ENCODE measurements around the gene DHRS2. TPM values are rescaled to one million over a fixed set of nuclear protein-coding genes. Genes with fewer than 3 reads are reported as not detected.

The DHRS2 gene
- total and polyA plus RNA-seq, 2 of the 13 experiments (the other 11 are each of a cell fraction or from before 2014, with no cell fraction given), result 1,621 to 3,021 TPM

DNA sequence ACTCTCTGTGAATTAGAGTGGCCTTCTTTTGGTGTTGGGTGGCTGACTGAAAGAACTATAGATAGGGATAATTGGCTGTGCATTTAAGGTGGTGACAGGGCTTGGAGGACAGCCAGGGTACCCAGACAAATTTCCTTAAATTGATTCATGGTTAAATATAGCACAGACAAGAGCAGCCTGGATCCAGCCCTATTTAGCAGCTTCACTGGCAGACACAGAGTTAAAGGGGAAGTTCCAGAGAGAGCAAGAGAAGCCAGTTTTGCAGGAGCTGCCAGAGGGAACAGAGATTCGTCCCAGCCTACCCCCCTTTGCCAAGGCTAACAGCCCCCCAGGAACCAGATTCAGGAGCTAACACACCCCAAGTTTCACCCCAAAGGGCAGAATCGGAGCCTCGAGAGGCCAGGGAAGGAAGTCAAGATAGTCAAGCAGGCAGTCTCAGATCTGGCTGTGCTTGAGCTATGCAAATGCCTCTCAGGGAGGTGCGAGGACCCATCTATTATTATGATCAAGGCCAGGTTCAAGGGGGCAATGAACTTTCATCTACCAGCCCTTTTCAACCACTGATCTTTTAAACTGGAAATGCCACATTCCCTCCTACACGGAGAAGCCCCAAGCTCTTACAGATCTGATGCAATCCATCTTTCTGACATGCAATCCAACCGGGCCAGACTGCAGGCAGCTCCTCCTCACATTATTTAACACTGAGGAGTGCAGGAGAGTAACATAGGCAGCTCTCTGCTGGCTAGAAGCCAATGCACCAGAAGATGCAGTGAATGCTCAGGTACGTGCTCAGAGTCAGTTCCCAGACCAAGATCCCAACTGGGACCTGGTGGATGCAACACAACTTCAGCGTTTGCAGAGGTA, 58.2 kb downstream of the DHRS2 start (continued):
- no peak for TF ChIP-seq CHD4 (IDR thresholded peaks at IDR 0.05; ENCODE audit: borderline replicate concordance, low read length)
- no peak for TF ChIP-seq TCF12 (IDR thresholded peaks at IDR 0.05)
- no peak for TF ChIP-seq TCF12 (CRISPR knock-in tag; IDR thresholded peaks at IDR 0.05)
- no peak; the same call in 1 of the 2 replicates for TF ChIP-seq ZSCAN25 (CRISPR knock-in tag; IDR thresholded peaks at IDR 0.05)
- TF ChIP-seq, protein P1, sequence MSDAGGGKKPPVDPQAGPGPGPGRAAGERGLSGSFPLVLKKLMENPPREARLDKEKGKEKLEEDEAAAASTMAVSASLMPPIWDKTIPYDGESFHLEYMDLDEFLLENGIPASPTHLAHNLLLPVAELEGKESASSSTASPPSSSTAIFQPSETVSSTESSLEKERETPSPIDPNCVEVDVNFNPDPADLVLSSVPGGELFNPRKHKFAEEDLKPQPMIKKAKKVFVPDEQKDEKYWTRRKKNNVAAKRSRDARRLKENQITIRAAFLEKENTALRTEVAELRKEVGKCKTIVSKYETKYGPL (CRISPR knock-in tag; IDR thresholded peaks at IDR 0.05), result no peak
- TF ChIP-seq ZNF703 (CRISPR knock-in tag; IDR thresholded peaks at IDR 0.05; ENCODE audit: borderline replicate concordance), result no peak
- no peak for TF ChIP-seq NFYC (CRISPR knock-in tag; IDR thresholded peaks at IDR 0.05)
- no peak for TF ChIP-seq ZNF670 (CRISPR knock-in tag; IDR thresholded peaks at IDR 0.05; ENCODE audit: borderline replicate concordance)
- TF ChIP-seq, protein P2, sequence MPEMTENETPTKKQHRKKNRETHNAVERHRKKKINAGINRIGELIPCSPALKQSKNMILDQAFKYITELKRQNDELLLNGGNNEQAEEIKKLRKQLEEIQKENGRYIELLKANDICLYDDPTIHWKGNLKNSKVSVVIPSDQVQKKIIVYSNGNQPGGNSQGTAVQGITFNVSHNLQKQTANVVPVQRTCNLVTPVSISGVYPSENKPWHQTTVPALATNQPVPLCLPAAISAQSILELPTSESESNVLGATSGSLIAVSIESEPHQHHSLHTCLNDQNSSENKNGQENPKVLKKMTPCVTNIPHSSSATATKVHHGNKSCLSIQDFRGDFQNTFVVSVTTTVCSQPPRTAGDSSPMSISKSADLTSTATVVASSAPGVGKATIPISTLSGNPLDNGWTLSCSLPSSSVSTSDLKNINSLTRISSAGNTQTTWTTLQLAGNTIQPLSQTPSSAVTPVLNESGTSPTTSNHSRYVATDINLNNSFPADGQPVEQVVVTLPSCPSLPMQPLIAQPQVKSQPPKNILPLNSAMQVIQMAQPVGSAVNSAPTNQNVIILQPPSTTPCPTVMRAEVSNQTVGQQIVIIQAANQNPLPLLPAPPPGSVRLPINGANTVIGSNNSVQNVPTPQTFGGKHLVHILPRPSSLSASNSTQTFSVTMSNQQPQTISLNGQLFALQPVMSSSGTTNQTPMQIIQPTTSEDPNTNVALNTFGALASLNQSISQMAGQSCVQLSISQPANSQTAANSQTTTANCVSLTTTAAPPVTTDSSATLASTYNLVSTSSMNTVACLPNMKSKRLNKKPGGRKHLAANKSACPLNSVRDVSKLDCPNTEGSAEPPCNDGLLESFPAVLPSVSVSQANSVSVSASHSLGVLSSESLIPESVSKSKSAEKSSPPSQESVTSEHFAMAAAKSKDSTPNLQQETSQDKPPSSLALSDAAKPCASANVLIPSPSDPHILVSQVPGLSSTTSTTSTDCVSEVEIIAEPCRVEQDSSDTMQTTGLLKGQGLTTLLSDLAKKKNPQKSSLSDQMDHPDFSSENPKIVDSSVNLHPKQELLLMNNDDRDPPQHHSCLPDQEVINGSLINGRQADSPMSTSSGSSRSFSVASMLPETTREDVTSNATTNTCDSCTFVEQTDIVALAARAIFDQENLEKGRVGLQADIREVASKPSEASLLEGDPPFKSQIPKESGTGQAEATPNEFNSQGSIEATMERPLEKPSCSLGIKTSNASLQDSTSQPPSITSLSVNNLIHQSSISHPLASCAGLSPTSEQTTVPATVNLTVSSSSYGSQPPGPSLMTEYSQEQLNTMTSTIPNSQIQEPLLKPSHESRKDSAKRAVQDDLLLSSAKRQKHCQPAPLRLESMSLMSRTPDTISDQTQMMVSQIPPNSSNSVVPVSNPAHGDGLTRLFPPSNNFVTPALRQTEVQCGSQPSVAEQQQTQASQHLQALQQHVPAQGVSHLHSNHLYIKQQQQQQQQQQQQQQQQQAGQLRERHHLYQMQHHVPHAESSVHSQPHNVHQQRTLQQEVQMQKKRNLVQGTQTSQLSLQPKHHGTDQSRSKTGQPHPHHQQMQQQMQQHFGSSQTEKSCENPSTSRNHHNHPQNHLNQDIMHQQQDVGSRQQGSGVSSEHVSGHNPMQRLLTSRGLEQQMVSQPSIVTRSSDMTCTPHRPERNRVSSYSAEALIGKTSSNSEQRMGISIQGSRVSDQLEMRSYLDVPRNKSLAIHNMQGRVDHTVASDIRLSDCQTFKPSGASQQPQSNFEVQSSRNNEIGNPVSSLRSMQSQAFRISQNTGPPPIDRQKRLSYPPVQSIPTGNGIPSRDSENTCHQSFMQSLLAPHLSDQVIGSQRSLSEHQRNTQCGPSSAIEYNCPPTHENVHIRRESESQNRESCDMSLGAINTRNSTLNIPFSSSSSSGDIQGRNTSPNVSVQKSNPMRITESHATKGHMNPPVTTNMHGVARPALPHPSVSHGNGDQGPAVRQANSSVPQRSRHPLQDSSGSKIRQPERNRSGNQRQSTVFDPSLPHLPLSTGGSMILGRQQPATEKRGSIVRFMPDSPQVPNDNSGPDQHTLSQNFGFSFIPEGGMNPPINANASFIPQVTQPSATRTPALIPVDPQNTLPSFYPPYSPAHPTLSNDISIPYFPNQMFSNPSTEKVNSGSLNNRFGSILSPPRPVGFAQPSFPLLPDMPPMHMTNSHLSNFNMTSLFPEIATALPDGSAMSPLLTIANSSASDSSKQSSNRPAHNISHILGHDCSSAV (CRISPR knock-in tag; IDR thresholded peaks at IDR 0.05; ENCODE audit: borderline replicate concordance), result no peak
- TF ChIP-seq ZNF652 (CRISPR knock-in tag; IDR thresholded peaks at IDR 0.05; ENCODE audit: borderline replicate concordance, low read depth), result peak; percentile 92
- 0 out of 2 replicates have a peak, but pooled peaks have one; percentile 15 for TF ChIP-seq NFATC3 (CRISPR knock-in tag; IDR thresholded peaks at IDR 0.05)
- TF ChIP-seq SALL1 (CRISPR knock-in tag; IDR thresholded peaks at IDR 0.05), result peak; percentile 95
- TF ChIP-seq SRSF9 (IDR thresholded peaks at IDR 0.05; ENCODE audit: borderline replicate concordance, insufficient read depth, low read depth, low read length, poor library complexity, severe bottlenecking), result no peak
- TF ChIP-seq, protein P3, sequence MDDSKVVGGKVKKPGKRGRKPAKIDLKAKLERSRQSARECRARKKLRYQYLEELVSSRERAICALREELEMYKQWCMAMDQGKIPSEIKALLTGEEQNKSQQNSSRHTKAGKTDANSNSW (CRISPR knock-in tag; IDR thresholded peaks at IDR 0.05; ENCODE audit: borderline replicate concordance), result no peak
- no peak for TF ChIP-seq PRPF4 (IDR thresholded peaks at IDR 0.05; ENCODE audit: low read depth, low read length, poor library complexity, severe bottlenecking)
- TF ChIP-seq, protein P4, sequence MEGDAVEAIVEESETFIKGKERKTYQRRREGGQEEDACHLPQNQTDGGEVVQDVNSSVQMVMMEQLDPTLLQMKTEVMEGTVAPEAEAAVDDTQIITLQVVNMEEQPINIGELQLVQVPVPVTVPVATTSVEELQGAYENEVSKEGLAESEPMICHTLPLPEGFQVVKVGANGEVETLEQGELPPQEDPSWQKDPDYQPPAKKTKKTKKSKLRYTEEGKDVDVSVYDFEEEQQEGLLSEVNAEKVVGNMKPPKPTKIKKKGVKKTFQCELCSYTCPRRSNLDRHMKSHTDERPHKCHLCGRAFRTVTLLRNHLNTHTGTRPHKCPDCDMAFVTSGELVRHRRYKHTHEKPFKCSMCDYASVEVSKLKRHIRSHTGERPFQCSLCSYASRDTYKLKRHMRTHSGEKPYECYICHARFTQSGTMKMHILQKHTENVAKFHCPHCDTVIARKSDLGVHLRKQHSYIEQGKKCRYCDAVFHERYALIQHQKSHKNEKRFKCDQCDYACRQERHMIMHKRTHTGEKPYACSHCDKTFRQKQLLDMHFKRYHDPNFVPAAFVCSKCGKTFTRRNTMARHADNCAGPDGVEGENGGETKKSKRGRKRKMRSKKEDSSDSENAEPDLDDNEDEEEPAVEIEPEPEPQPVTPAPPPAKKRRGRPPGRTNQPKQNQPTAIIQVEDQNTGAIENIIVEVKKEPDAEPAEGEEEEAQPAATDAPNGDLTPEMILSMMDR (CRISPR knock-in tag; IDR thresholded peaks at IDR 0.05), result no peak

All from HepG2 (cell line).